Ovary (tissue), 9 donors: ENCODE results near the gene DHRS7B. TPM values are rescaled to one million over a fixed set of nuclear protein-coding genes. Genes with fewer than 3 reads are reported as not detected.

Experiments
- DNase-seq, 5 donors: peaks; one replicate each; pipeline ENCODE4 v3.0.0-alpha.2; 2019 to 2020
- H3K27ac ChIP-seq, 2 donors: fragments of 200-600 bp; one replicate each; pipeline versions ENCODE4 v1.5.1 to v1.8.0; 2019 to 2022
- H3K27me3 ChIP-seq: fragments of 200-600 bp; one replicate; pipeline ENCODE4 v1.8.0; 2022
- H3K36me3 ChIP-seq: fragments of 200-600 bp; sonication (generic); one replicate; pipeline ENCODE4 v1.5.1; 2019
- H3K4me1 ChIP-seq: one replicate; pipeline ENCODE4 v1.8.1; 2013; ENCODE audit warnings: mild to moderate bottlenecking, moderate library complexity; ENCODE audit not compliant: insufficient read depth
- H3K4me3 ChIP-seq: fragments of 200-600 bp; sonication (generic); one replicate; pipeline ENCODE4 v1.5.1; 2017
- H3K9me3 ChIP-seq, 2 donors: fragments of 200-600 bp in 1 of 2; sonication (generic) in 1 of 2; one replicate each; pipeline versions ENCODE4 v1.5.1 to v1.8.1; 2013 to 2019; ENCODE audit warnings: mild to moderate bottlenecking in 1 of 2, moderate library complexity in 1 of 2
- EP300 ChIP-seq: sonication (generic); formaldehyde crosslinking; IDR thresholded peaks from one replicate; pipeline ENCODE4 v1.6.1; 2017; ENCODE audit warnings: antibody characterized with exemption
- POLR2A ChIP-seq: fragments of 450-650 bp; IDR thresholded peaks from one replicate; pipeline ENCODE4 v1.6.1; 2017; ENCODE audit warnings: antibody characterized with exemption, mild to moderate bottlenecking, moderate library complexity
- WGBS, 3 donors: extraction: QIAGEN DNeasy Blood & Tissue Kit in 1 of 3; methylation state at CpG; one replicate each; pipeline versions ENCODE4 v1.1.5 to v1.1.7; 2013 to 2017; 5-methylcytosine and 5-hydroxymethylcytosine counted together
- intact Hi-C, 4 donors: fragments of 100-400 bp; cut with DNase I; formaldehyde crosslinking; loops; one replicate each; pipeline versions ENCODE4 v1.11.0 to v1.15.1; 2022 to 2023
- polyA plus RNA-seq, 2 donors: library from polyadenylated mRNA; stranded (reverse); fragments of 200-250 nt in 1 of 2; fragments of 350-450 nt in 1 of 2; fragmentation: Illumina TruSeq in 1 of 2; extraction: RNeasy Lipid Tissue Mini Kit (QIAGEN cat#74804) in 1 of 2; gene quantifications; one replicate each; pipeline ENCODE4 v1.2.3, GENCODE V29; 2013 to 2014
- total RNA-seq, 7 donors: library from RNA; depleted of rRNA in 2 of 7; stranded (reverse); fragments of >200 nt in 2 of 7; fragmentation: NEBNext Ultra II Directional in 3 of 7; extraction: Animal tissue kit (Norgen Biotek cat#: 25700) in 3 of 7; gene quantifications; one replicate each; pipeline versions ENCODE4 v1.1.0 to v1.2.4, GENCODE V29; 2016 to 2023
- TF ChIP-seq, protein P1 (sequence below), 3 donors: fragments of 450-650 bp in 2 of 3; fragments of 200-600 bp in 1 of 3; IDR thresholded peaks; one replicate each; pipeline versions ENCODE4 v1.5.1 to v1.8.0; 2016 to 2022; ENCODE audit warnings: antibody characterized with exemption in 3 of 3, mild to moderate bottlenecking in 1 of 3
- donor health status: DM: no; HTN: no; CAD: no; lungs with moderate emphysema.
- donor health status: DM: no; HTN: no; CAD: no.
- donor health status: Bipolar disorder and iron deficiency.
- donor health status: DM: yes; HTN: yes; CAD: no.
- donor health status: DM: no; HTN: no; CAD: no.
- donor health status: DM: yes; HTN: yes; CAD: no.

The DHRS7B gene
- total and polyA plus RNA-seq, 9 donors, result 10.7 to 28.3 (median 17.4) TPM

DNA sequence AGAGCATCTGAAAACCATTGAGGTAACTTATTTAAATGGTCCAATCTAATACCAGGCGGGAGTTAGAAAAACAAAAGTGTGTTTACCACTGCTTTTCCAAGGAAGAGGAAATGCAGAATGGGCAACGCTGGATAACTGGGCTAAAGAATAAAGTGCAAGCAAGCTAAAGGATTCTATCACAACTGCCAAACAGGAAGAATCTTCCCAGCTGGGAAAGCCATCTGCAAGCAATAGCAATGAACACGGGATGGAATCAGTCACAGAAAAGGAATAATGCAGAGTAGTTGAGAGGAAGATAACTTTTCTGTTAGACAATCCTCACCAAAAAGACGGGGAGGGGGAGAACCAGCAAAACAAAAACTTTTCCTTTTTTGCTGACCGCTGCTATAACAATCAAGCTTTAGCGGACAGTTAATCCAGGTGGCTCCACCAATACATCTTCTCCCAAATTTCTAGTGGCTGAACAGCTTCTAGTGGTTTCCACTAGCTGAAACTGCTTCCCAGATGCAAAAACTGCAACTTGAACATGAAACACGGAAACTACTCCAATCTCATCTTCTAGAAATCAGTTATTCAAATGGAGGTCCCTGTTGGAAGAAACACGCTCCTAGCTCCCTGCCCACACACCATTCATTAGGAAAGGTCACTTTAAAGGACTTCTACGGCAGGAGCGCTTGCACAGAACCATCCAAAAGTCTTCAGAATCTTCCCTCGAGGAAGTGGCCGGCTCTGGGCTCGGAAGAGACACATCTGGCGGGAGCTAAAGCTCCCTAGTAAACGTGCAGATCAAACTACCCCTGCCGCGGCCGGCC is 86.3 kb downstream of the DHRS7B start:
- H3K36me3 ChIP-seq, result no peaks in the 10 kb centered on the region
- peaks cover 14% of the 10 kb centered on the region for H3K4me1 ChIP-seq
- TF ChIP-seq POLR2A (no peak), EP300 (no peak)
- TF ChIP-seq, protein P1, sequence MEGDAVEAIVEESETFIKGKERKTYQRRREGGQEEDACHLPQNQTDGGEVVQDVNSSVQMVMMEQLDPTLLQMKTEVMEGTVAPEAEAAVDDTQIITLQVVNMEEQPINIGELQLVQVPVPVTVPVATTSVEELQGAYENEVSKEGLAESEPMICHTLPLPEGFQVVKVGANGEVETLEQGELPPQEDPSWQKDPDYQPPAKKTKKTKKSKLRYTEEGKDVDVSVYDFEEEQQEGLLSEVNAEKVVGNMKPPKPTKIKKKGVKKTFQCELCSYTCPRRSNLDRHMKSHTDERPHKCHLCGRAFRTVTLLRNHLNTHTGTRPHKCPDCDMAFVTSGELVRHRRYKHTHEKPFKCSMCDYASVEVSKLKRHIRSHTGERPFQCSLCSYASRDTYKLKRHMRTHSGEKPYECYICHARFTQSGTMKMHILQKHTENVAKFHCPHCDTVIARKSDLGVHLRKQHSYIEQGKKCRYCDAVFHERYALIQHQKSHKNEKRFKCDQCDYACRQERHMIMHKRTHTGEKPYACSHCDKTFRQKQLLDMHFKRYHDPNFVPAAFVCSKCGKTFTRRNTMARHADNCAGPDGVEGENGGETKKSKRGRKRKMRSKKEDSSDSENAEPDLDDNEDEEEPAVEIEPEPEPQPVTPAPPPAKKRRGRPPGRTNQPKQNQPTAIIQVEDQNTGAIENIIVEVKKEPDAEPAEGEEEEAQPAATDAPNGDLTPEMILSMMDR (IDR thresholded peaks at IDR 0.05), result no peak
- H3K4me3 ChIP-seq, result peak overlapping the region; percentile 93
- no peak for DNase-seq
- no peak overlapping the region for H3K27ac ChIP-seq
- no peaks in the 10 kb centered on the region for H3K9me3 ChIP-seq
- intact Hi-C loops, result loop anchor here in 1 of 4 donors (10.0 kb wide), 1 partner anchor 88 kb away; the partner anchor contains the start of gene DHRS7B
- no peaks in the 10 kb centered on the region for H3K27me3 ChIP-seq
- WGBS, 3 donors, result 2 to 4% (median 3%) methylated on average over 18 of the region's 18 CpGs

DNA sequence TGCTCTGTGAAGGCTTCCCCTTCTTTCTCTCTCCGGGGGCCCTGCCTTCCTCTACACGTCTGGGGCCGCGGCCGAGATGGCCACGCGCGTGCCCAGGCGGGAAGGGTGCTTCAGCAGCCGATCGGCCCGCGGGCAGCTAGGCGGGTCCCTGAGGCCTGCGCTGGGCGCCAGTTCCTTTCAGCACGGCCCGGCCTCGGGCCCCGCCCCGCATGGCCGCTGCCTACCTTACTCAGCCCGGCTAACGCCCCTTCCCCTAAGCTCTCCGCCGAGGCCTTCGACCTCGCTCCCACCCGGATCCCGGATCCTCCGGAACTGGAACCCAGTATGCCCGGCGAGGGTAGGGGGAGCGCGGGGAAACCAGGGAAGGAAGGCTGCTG is 86.9 kb downstream of the DHRS7B start:
- intact Hi-C loops, result loop anchor here in 1 of 4 donors (2.0 to 10.0 kb wide), 2 partner anchors 39 to 89 kb away; partner anchors contain the start of genes DHRS7B and NATD1
- DNase-seq, result peak in 1 of 5 donors; percentile 25
- H3K9me3 ChIP-seq, result no peaks in the 10 kb centered on the region
- TF ChIP-seq EP300 (no peak), POLR2A (no peak)
- TF ChIP-seq, protein P1 (IDR thresholded peaks at IDR 0.05), result no peak
- H3K27ac ChIP-seq, result peak overlapping the region in 1 of 2 donors; percentile 92
- peaks cover 14% of the 10 kb centered on the region for H3K4me1 ChIP-seq
- H3K27me3 ChIP-seq, result no peaks in the 10 kb centered on the region
- peak overlapping the region; percentile 93 for H3K4me3 ChIP-seq
- no peaks in the 10 kb centered on the region for H3K36me3 ChIP-seq
- WGBS, 3 donors, result 0 to 1% (median 0%) methylated on average over 14 to 35 of the region's 35 CpGs

DNA sequence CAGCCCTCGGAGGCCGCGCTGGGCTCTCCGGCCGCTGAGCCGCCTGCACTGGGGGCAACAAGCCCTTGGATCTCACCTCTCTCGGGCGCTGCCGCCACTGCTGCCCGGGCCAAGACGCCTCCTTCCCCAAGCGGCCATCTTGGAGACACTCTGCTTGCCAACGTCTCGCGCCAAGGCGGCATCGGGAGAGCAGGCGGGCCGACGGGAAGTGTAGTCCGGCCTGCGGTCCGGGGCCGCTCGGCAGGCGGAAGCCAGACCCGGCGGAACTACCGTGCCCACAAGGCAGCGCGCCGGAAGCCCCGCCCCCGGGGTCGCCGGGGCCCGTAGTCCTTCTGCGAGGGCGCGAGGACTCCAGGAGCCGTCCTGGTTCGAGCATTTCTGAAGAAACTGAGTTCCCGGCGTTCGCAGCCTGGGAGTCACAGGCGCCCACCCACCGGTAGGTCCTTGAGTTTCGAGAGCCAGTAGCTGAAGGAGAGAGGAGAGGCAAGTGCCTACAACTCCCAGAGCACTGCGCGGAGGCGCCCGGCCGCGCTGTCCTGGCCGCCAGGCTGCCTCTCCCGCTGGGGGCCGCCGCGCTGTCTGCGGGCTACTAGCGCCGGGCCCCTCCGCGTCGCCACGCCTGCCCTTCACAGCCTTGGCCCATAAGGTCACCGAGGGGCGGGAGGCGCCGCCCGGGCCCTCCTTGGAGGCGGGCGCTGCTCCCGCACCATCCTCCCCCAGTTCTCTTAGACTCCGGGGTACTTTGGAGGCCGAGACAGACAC is 87.4 kb downstream of the DHRS7B start, which contains the start of gene TMEM11:
Gene TMEM11, minus strand, starts transcription at position 147 of the 762 bp plus-strand sequence. Its CDS starts 9 bp downstream, at position 138.
- Histone ChIP-seq H3K27ac (peak within 1 kb of the TSS; percentile 61 to 92), H3K9me3 (no peaks in the 10 kb centered on the region), H3K4me1 (peaks cover 14% of the 10 kb centered on the region), H3K36me3 (no peaks in the 10 kb centered on the region), H3K4me3 (peak within 1 kb of the TSS; percentile 93), H3K27me3 (no peaks in the 10 kb centered on the region)
- intact Hi-C loops, result loop anchor here in 1 of 4 donors (2.0 to 10.0 kb wide), 2 partner anchors 39 to 89 kb away; partner anchors contain the start of genes DHRS7B and NATD1
- DNase-seq, result peak; percentile 94 to 97 (median 95)
- no peak for TF ChIP-seq EP300
- TF ChIP-seq, protein P1 (IDR thresholded peaks at IDR 0.05), result peak in 1 of 3 donors; percentile 40
- TF ChIP-seq POLR2A, result peak; percentile 56
- 0 to 1% (median 0%) methylated on average over 60 to 76 of the region's 76 CpGs for WGBS, 3 donors
